Dedifferentiated amniotic fluid mesenchymal stem cell (primary cell): ENCODE data around the gene SRC.

Experiments used
- DNase-seq: peaks from one replicate; pipeline ENCODE4 v3.0.0-alpha.2; 2016; ENCODE audit errors: extremely low spot score

SRC gene

DNA sequence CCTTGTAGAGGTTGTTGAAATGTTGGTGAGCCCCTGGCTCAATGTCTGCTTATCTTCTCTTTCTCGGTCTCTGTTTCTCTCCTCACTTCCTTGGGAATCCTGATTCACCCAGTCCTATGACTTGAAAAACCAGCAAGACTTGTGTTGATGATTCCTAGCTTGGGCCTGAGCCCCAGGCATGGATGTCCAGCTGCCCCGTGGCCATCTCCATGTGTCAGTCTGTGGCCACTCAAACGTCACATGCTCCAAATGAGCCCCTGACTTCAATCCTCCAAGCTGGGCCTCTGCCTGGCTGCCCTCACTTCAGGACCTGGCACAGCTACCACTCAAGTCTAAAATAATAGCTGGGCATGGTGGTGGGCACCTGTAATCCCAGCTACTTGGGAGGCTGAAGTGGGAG, 81.0 kb downstream of the SRC start:
- DNase-seq, result no peak

DNA sequence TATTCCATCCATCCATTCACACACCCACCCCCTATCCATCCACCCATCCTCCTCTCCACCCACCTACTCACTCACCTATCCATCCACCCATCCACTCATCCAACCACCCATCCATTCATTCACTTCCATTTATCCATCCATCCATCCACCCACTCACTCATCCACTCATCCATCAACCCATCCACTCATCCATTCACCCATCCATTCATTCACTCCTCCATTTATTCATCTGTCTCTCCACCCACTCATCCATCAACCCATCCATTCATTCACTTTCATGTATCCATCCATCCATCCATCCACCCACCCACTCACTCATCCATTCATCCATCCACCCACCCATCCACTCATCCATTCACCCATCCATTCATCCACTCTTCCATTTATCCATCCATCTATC, 84.1 kb downstream of the SRC start:
- DNase-seq, result no peak

DNA sequence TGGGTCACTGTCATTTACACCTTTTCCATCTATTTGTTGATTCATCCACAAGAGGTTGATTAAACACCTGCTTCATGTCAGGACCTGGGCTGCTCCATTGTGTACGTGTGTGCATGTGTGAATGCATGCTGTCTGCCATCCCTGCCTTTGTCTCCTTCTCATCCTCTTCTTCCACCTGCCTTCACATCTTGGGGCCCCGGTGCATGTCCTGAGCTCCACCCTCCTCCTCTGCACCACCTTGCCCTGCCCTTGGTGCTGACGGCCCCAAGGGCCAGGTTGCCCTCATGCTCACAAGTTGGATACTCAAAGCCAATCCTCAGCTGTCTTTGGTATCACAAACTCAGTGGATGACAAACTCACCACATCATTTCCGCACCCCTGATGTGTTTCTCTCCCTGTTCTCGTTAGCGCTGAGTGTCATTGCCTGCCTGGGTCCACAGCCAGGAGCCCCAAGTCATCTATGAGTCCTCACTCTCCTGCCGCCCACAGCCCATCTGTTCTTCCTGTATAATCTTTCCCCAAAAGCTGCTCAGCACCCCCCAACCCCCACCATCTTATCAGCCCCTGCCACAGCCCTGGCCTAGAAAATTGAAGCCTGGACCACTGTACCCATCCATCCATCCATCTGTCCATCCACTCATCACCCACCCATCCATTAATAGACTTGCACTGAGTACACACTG, 85.0 kb downstream of the SRC start:
- no peak for DNase-seq

DNA sequence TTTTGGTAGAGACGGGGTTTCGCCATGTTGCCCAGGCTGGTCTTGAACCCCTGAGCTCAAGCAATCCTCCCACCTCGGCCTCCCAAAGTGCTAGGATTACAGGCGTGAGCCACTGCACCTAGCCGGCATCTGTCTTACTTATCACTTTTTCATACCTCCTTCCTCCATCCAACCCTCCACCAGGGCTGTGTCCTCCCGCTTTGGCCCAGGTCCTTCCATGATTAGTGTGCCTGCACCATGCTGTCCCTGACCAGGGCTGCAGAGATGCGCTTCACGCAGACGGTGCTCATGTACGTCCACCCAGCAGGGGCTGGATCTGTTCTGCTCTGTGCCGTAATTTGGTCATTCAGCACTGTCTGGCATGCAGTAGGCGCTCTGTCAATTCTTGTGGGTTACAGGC, 85.8 kb downstream of the SRC start:
- no peak for DNase-seq

DNA sequence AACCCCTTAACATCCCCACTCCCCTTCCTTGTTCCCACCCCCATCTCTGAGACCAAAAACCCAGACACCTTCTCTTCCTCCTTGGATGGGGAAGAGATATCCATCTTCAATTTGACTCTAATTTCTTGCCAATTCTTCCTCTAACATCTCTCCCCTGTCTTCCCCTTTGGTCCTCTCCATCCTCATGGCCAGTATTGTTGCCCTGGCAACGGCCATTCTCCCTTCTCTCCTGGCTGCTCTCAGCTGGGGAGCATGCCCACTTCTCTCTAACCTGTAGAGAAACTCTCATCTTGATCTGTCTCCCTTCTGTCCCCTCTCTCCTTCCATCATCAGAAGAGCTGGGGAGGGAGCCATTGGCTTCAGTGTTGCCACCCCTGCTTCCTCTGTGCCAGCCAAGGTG, 86.7 kb downstream of the SRC start:
- DNase-seq, result no peak

DNA sequence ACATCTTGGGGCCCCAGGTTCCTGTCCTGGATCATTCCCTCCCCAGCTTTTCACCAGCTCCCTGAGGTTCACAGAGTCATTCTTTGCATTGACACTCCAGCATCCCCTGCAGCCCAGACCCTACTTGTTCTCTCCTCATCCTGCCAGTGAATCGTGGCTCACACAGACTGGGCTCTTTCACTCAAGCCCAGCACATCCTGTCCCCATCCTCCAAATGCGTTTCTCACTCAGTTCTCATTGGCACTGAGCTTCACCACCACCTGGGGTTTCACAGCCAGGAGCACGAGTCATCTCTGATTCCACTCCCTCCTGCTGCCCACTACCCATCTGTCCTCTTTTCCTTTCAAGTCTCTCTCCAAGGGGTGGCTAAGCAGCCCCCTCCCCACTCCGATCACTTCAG, 89.7 kb downstream of the SRC start:
- no peak for DNase-seq

DNA sequence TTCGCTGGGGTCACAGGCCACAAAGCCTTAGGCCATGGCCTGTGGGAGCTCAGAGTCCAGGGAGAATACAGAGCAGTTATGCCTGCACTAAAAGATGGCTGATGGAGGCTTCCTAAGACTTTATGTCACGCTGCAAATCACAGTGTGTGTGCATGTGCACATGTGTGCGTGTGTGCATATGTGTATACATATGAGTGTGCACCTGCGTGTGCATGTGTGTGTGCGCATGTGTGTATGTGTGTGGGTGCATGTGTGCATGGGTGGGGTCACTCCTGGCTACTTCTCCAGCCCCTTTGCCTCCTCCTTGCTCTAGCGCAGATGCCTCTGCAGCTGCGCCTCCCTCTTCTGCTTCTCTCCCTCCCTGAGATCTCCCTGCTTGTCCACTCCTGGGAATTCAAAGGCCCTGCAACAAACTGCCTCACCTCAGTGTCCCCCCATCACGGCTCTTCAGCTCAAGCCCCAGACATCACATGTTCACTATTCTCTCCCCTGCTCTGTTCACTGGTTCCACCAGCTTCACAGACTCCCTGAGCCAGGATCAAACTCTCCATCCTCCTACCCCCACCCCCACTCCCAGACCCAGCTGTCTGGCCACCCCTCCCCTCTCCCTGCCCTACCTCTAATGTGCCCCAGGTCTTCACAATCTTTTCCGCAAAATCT, 90.7 kb downstream of the SRC start:
- DNase-seq, result no peak

DNA sequence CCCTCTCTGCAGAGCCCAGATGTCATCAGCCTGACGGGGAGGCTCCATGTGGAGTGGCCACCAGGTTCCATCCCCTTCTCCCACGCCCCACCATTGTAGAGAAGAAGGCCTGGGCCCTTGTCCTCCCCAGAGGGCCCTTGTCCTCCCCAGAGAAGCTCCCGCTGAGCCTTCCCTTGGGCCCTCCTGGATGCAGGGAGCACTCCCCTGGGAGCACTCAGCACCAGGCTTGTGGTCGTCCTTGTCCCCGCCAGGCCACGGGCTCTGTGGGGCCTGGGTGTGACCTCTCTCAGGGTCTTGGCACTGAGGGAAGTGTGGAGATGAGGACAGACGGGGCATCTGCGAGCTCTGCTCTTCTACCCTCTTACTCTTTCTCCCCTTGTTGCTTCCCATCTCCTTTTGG, 91.7 kb downstream of the SRC start:
- no peak for DNase-seq

DNA sequence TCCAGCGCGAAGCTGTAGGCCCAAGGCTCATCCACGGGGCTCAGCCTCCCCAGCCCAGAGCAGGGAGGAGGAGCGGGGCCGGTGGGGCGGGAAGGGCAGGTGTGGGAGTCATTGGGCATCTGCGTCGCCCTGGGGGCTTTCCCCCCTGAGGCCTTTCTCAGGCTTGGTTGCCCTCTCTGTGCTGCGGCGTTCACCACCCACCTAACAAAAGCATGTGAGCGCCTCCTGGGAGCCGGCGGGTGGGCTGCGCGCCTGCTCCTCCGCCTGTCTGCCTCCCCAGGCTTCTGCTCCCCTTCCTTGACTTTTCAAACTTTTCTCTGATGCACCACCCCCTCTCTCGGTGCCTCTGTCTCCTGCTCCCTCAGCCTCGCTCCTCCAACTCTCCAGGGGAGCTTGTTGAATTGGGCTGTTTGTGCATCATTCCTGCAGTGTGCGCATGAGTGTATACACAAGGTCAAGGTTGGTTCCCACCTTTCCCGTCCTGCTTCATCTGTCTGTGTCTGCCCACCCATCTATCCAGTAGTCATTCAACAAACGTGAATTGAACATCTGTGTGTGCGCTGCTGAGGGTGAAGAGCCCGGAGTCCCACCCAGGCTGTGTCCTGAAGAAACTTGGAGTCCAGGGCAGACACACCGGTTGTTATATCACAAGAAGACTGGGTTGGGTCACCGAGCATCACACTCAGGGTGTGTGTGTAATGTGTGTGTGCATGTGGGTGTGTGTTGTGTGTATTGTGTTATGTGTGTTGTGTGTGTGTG, 92.7 kb downstream of the SRC start:
- no peak for DNase-seq

DNA sequence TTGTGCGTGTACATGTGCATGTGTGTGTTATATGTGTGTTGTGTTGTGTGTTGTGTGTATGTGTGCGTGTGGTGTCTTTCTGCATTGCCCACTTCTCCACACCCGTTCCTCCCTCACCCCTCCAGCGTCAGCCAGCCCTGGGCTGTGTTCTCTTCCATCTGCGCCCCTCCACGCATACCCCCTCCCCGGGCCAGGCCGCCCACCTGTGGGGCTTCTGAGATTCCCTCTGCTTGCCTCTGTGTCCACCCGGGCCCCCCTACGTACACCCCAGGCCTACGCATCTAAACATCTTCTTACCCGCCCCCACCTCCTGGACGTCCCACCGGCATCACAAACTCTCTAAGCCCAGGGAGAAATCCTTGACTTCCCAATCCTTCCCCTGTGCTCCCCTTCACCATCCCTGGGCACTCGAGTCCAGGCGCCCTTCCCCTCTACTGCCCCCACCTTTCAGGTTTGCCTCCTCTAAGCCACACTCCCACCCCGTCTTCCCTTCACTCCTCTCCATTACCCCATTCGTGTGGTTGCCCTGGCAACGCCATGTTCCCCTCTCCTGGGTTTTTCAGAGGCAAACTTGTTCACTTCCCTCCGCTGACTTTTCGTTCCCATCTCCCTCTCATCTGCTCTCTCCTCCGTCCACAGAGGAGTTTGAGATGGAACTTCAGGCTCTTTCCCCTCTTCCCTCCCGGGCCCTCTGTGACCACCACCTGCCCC, 93.4 kb downstream of the SRC start:
- DNase-seq, result no peak

DNA sequence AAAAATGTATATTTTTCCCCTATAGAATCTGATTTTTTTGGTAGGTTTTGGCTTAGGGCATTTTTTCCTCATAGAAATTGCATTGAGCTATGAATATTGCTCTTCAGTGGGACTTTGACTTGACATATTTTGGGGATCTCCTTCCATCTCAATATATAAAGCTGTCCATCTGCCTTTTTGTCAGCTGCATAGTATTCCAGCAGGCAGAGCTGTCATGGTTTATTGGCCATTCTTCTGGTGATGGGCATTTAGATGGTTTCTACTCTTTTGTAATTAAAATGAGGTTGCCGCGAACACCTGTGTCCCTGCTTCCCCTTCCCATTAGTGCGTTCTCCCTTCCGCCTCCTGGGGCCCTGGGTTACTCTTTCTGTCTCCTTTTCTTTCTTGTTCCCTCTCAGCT, 95.1 kb downstream of the SRC start:
- DNase-seq, result no peak

DNA sequence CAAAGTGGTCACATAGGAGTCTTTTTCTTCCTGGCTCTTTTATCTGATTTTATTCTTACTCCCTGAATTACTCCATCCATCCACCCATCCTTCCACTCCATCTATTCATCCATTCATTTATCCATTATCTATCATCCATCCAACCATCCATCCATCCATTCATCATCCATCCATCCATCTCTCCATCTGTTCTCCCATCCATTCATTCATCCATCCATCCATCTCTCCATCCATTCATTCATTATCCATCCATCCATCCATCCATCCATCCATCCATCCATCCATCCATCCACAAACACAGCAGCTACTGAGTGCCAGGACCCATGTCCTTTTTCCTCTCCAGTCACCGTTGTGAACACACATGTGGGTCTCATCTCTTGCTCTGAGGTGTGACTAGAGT, 96.6 kb downstream of the SRC start:
- no peak for DNase-seq

DNA sequence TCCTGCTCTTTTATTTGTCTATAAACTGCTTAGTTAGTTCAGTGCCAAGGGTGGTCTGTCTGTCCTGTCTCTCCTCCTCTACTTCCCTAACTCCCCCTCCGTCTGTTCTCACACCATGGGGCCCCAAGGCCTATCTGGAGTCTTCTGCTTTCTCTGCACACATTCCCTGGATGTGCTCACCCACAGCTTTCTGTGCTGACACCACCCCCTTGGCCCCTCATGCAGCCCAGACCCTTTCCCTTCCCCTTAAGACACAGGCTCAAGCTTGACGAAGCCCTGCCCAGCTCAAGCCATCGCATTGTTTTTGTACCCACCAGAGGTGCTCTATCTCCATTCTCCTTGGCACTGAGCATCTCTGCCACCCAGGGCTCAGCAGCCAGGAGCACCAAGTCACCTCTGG, 97.0 kb downstream of the SRC start:
- DNase-seq, result no peak

DNA sequence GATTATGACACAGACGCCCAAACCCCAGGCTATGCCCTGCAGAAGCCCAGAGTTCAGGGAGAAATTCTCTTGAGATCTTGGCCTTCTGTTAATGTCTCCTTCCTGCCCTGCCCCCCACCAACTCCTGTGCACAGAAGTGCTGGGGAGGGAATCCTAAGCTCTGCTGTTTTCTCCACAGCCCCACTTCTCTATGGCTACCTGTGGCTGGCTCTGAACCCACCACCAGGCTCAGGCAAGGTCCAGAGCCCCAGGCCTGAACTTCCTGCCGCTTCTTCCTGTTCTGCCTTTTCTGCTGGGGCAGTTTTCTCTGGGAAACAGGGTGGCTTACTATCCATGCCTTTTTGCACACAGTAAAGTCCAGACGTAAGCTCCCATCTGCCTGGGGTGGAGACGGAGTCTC, 97.7 kb downstream of the SRC start:
- DNase-seq, result no peak

DNA sequence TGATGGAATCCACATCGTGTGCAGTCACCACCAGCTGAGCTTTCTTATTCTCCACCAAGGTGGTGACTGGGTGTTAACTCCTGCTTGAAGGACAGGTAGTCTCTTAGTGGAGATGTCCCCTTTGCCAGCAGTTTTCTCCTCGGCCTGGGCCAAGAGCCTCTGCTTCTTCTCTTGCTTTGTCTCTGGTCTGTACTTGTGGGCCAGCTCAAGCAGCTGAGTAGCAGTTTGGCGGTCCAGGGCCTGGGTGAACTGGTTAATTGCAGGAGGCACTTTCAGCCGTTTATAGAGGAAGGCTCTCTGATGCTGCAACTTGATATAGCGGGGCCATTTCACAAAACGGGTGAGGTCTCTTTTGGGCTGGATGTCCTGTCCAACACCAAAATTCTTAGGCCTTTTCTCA, 99.1 kb downstream of the SRC start:
- no peak for DNase-seq

DNA sequence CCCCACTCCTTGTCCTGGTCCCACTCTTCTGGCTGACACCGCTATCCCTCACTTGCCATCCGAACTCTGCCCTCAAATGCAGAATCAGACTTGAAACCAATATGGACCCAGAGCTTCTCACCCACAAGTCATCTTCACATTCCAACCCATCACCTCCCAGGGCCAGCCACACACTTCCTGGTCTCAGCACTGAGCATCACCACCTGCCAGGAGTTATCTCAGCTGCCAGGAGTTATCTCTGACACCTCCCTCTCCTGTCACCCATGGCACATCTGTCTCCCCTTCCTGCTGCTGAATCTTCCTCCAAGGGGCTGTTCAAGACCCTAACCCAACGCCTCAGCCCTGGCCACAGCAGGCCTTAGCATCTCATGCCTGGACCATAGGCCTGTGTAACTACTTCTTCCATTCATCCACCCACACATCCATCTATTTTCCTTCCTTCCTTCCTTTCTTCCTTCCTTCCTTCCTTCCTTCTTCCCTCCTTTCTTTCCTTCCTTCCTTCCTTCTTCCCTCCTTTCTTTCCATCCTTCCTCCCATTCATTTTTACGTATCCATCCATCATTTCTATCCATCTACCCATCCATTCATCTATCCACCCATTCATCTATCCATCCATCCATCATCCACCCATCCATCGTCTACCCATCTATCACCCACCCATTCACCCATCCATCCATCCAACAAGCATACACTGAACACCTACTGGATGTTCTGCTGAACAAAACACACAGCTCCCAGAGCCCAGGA, 100.5 kb downstream of the SRC start:
- no peak for DNase-seq

DNA sequence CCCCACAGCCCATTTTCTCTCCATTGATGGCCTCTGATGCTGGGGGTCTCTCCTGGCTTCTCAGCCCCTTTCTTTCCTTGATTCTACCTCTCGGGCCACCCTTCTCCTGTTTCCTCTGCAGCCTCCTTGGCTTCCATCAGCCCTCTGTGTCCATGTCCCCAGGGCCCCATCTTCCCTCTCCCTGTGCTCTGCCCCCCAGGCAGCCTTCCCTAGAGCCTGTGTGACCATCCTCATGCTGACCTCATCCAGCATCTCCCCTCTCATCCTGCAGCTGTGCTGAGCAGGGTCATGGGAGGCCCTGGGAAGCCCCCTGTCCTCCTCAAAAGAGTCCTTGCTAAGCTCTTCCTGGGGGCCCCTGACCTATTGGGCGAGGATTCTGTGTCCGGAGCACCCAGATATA, 101.7 kb downstream of the SRC start:
- DNase-seq, result no peak

DNA sequence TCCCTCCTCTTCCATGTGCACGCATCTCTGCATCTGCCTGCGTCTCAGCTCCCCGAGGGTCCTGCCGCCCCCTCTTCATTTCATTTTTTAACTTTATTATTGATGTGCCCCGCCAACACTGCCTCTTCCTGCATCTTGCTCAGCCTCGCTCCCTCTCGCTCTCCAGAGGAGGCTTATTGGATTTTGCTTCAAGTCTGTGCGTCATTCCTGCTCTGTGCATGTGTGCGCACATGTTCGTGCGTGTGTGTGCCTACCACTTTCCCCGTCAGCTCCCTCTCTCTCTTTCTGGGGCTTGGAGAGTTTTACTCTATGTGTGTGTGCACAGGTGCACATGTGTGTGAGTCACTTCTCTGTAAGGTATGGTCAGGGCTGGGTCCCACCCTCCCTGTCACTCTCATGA, 103.3 kb downstream of the SRC start:
- no peak for DNase-seq

DNA sequence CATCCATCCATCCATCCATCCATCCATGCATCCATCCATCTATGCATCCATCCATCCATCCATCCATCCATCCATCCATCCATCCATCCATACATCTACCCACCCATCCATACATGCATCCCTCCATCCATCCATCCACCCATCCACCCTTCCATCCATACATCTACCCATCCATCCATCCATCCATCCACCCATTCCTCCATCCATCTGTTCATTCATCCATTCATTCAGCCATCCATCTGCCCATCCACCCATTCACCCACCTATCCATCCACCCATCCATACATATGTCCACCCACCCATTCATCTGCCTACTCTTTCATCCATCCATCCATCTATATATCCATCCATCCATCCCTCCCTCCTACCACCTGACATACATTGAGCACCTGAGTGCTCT, 104.4 kb downstream of the SRC start:
- DNase-seq, result no peak

DNA sequence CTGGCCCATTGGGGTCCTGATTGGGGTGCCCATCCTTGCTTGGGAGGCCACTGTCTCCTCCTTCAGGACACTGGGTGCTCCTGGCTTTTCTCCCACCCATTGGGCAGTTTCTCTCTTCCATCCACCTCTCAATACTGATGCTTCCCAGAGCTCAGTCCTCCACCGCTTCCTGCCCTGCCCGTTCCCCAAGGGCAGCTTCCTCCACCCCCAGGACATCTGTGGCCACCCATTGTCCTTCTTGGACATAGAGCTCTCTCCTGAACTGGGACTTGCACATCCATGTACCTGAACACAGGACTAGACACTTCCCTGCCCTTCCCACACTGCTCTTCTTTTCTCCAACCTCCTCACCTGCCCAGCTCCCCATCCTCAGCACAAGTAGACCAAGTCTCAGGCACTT, 105.7 kb downstream of the SRC start:
- no peak for DNase-seq

DNA sequence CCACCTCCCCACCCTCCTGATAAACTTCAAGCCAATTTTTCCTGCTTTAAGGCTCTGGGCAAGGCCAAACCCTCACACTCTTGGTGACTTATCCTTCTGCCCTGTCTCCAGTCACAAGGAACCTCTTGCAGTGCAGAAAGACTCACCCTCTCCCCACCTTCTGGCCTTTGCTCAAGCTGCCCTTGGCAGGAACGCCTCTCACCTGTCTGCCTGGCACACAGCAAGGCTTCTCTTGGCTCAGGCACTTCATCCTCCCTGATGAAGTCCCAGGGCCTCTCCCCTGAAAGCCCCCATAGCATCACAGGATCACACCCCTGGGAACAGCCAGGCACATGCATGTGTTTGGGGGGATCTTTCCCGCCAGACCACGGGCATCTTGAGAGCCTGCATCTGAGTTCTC, 106.3 kb downstream of the SRC start:
- no peak for DNase-seq

DNA sequence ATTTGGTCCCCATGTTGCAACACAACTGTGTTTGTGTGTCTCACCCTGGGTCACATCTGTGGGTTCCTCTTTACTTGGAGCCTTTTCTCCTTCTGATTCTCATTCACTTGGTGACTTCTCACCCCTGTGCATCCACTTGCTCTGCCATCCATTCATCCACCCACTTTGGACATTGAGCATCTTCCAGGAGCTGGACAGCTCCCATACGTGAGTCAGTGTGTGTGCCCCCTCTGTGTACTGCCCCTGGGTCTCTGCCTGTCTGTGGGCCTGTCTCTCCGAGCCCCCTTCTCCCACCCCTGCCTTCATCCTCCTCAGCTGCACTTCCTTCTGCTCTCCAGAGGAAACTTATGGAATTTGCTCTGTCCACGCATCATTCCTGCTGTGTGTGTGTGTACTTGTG, 107.3 kb downstream of the SRC start:
- DNase-seq, result no peak
